PC-9 (cell line): Measurements from ENCODE around the gene TOM1L2. TPM values are rescaled to one million over a fixed set of nuclear protein-coding genes. Genes with fewer than 3 reads are reported as not detected.
"Not testable (repeated sequence)": the region's sequence is repeated elsewhere in the genome, so short reads cannot be mapped to it uniquely, and the experiment has no call there.

Experiments
- BruUV-seq: library from RNA; stranded (reverse); fragments of 400-500 nt; replicated peaks from 2 replicates; lab custom pipeline; 2021; lab: Mats Ljungman, UMichigan
- CTCF ChIA-PET: fragments of 300-600 bp; sonication (Branson Sonifier 250); formaldehyde crosslinking; loops from one replicate; lab custom pipeline; 2022; ENCODE audit warnings: antibody characterized with exemption; lab: Charles Lee
- POLR2A ChIA-PET: fragments of 300-600 bp; sonication (Branson Sonifier 250); formaldehyde crosslinking; loops from one replicate; lab custom pipeline; 2022; ENCODE audit warnings: antibody characterized with exemption; ENCODE audit not compliant: unreplicated experiment; lab: Charles Lee
- DNase-seq, 2 experiments: peaks; one replicate each; pipeline versions ENCODE4 v3.0.0 to v3.0.0-alpha.2; 2015 to 2022; ENCODE audit warnings: mixed read lengths in 1 of 2
- H2AFZ ChIP-seq: fragments of 200-600 bp; sonication (generic); 2 replicates; pipeline ENCODE4 v1.8.1; 2017; ENCODE audit warnings: antibody characterized with exemption
- H3F3A ChIP-seq: fragments of 200-600 bp; sonication (generic); 2 replicates; pipeline ENCODE4 v1.8.1; 2017; ENCODE audit warnings: antibody characterized with exemption, mild to moderate bottlenecking, low read depth; ENCODE audit not compliant: insufficient read depth
- H3K27ac ChIP-seq: fragments of 200-600 bp; sonication (generic); 2 replicates; pipeline ENCODE4 v1.6.1; 2016; ENCODE audit warnings: mixed run types
- H3K27me3 ChIP-seq: fragments of 200-600 bp; sonication (generic); 2 replicates; pipeline ENCODE4 v1.6.1; 2016; ENCODE audit warnings: low read depth, mixed run types; ENCODE audit not compliant: insufficient read depth
- H3K36me3 ChIP-seq: fragments of 200-600 bp; sonication (generic); 2 replicates; pipeline ENCODE4 v1.6.1; 2016; ENCODE audit warnings: low read depth, mixed run types
- H3K4me1 ChIP-seq: fragments of 200-600 bp; sonication (generic); replicated peaks from 2 replicates; pipeline ENCODE4 v1.6.1; 2016; ENCODE audit warnings: mixed run types; ENCODE audit not compliant: insufficient read depth
- H3K4me2 ChIP-seq: fragments of 200-600 bp; sonication (generic); 2 replicates; pipeline ENCODE4 v1.6.1; 2017; ENCODE audit warnings: mixed run types
- H3K4me3 ChIP-seq: fragments of 200-600 bp; sonication (generic); 2 replicates; pipeline ENCODE4 v1.6.1; 2016; ENCODE audit warnings: mixed run types
- H3K79me2 ChIP-seq: fragments of 200-600 bp; sonication (generic); 2 replicates; pipeline ENCODE4 v1.6.1; 2017; ENCODE audit warnings: low read depth, mixed run types
- H3K9me2 ChIP-seq: fragments of 200-600 bp; sonication (generic); 2 replicates; pipeline ENCODE4 v1.8.1; 2017; ENCODE audit warnings: mild to moderate bottlenecking; ENCODE audit not compliant: insufficient read depth
- H3K9me3 ChIP-seq: fragments of 200-600 bp; sonication (generic); 2 replicates; pipeline ENCODE4 v1.8.1; 2016; ENCODE audit warnings: low read depth; ENCODE audit not compliant: insufficient read depth
- H4K20me1 ChIP-seq: fragments of 200-600 bp; sonication (generic); 2 replicates; pipeline ENCODE4 v1.8.1; 2017; ENCODE audit not compliant: insufficient read depth
- CTCF ChIP-seq: fragments of 200-600 bp; sonication (generic); conservative IDR thresholded peaks from 2 replicates; pipeline ENCODE4 v1.6.1; 2017; ENCODE audit warnings: mixed run types, antibody characterized with exemption, mild to moderate bottlenecking, moderate library complexity
- EZH2 ChIP-seq: fragments of 200-600 bp; sonication (generic); IDR thresholded peaks from 2 replicates; pipeline ENCODE4 v1.8.0; 2017; ENCODE audit warnings: antibody characterized with exemption, low read depth
- intact Hi-C: fragments of 100-400 bp; cut with micrococcal nuclease; formaldehyde crosslinking; loops from one replicate; pipeline ENCODE4 v1.10.0; 2022; ENCODE audit not compliant: unreplicated experiment
- total RNA-seq: library from RNA; stranded (reverse); gene quantifications from 2 replicates; pipeline ENCODE4 v1.2.3, GENCODE V29; 2021

TOM1L2 gene
- total RNA-seq, 1 experiment from 2014 or later, result 68.5 TPM

DNA sequence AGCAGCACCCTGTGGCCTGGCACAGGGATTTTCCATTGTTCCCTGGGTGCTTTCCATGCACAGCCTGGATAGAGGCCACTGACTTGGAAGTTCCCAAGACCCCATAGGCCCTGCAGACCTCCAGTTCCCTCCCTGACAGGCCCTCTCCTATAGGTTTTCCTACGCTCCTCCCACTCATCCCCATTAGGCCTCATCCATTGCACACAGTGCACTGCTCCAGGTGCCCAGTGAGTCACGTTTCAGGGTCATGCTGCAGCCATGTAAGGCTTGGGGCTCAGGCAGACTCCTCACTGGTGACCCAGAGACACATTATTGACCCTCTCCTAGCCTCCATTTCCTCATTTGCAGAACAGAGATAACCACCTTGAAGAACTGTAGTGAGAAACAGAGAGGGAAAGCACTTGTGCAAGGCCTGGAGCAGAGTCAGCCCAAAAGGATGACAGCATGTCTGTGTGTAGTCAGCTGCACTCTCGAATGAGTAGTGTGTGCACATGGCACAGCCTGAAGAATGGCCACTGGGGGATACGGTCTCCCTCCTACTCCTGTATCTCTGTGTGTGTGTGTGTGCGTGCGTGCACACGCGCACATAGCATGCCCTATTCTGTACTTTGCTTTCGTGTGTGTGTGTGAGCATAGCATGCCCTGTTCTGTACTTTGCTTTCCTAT lies 27.3 kb upstream of the TOM1L2 start:
- Histone ChIP-seq H3K9me3 (no peaks in the 10 kb centered on the region), H3K27ac (no peak overlapping the region), H3K79me2 (no peaks in the 10 kb centered on the region), H4K20me1 (no peaks in the 10 kb centered on the region), H3K36me3 (no peaks in the 10 kb centered on the region), H2AFZ (no peak overlapping the region), H3K4me3 (no peak overlapping the region), H3K27me3 (no peaks in the 10 kb centered on the region), H3K4me1 (peaks cover 8% of the 10 kb centered on the region; the same call in 1 of the 2 replicates), H3K4me2 (no peak overlapping the region), H3F3A (no peaks in the 10 kb centered on the region; the same call in 1 of the 2 replicates), H3K9me2 (no peaks in the 10 kb centered on the region)
- no TSS peak for BruUV-seq
- DNase-seq, result no peak
- intact Hi-C loops, result no loop called here
- ChIA-PET POLR2A (interaction anchor here (0.6 kb wide), 1 partner anchor 86 kb away, joined by 5 read pairs; no protein-coding TSS in a partner anchor), CTCF (no interaction called here)
- no peak for TF ChIP-seq EZH2
- no peak for TF ChIP-seq CTCF

DNA sequence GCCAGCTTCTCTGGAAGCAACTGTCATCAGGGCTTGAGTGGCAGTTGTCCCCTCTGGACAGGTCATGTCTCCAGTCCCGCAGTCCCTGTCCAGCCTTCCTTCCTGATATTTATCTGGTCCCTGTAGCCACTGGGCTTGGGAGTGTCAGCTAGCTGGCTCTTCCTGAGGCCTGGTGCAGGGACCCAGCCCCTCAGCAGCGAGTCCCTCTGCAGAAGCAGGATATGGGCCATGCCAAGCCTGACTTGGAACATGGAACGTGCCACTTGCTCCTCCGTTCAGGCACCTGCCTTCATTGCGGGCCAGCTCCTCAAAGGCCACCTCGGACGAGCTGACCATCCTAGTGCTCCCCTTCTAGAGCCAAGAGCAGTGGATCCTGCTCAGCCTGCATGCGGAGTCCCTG lies 26.7 kb upstream of the TOM1L2 start:
- H3K4me2 ChIP-seq, result no peak overlapping the region
- H3K9me2 ChIP-seq, result no peaks in the 10 kb centered on the region
- no peaks in the 10 kb centered on the region for H3K79me2 ChIP-seq
- intact Hi-C loops, result no loop called here
- H3F3A ChIP-seq, result no peaks in the 10 kb centered on the region; the same call in 1 of the 2 replicates
- H3K4me3 ChIP-seq, result no peak overlapping the region
- no peaks in the 10 kb centered on the region for H3K9me3 ChIP-seq
- no peak for TF ChIP-seq CTCF
- TF ChIP-seq EZH2, result no peak
- no peaks in the 10 kb centered on the region for H3K36me3 ChIP-seq
- H3K4me1 ChIP-seq, result peaks cover 2% of the 10 kb centered on the region; the same call in 1 of the 2 replicates
- H2AFZ ChIP-seq, result no peak overlapping the region
- CTCF ChIA-PET, result no interaction called here
- no peak overlapping the region for H3K27ac ChIP-seq
- POLR2A ChIA-PET, result no interaction called here
- DNase-seq, result no peak
- BruUV-seq, result no TSS peak
- H3K27me3 ChIP-seq, result no peaks in the 10 kb centered on the region
- no peaks in the 10 kb centered on the region for H4K20me1 ChIP-seq

- BruUV-seq, H3K4me2 ChIP-seq, H4K20me1 ChIP-seq, intact Hi-C loops, CTCF ChIA-PET, H3K9me2 ChIP-seq, H3F3A ChIP-seq, H3K9me3 ChIP-seq, H3K4me1 ChIP-seq, H3K27me3 ChIP-seq, DNase-seq, H3K36me3 ChIP-seq, H3K4me3 ChIP-seq, H3K79me2 ChIP-seq, H3K27ac ChIP-seq, H2AFZ ChIP-seq: not testable (repeated sequence)
- POLR2A ChIA-PET, result interaction anchor here (0.6 kb wide), 1 partner anchor 8 kb away, joined by 16 read pairs; no protein-coding TSS in a partner anchor
Observed at GRCh38 chr17:17995887-17996286, 23.7 kb upstream of the TOM1L2 start.
